HCT116 (cell line): ENCODE data around the gene LDAH. TPM values are rescaled to one million over a fixed set of nuclear protein-coding genes. Genes with fewer than 3 reads are reported as not detected.

ENCODE experiments used
- ATAC-seq: fragments of 200-7000 bp; cut with Tn5 transposase; 2 replicates; pipeline ENCODE4 v1.9.1; 2020; ENCODE audit warnings: mild to moderate bottlenecking, moderate library complexity
- BruUV-seq: library from RNA; stranded (reverse); fragments of 400-500 nt; replicated peaks from 2 replicates; lab custom pipeline; 2021; lab: Mats Ljungman, UMichigan
- CTCF ChIA-PET: fragments of 300-600 bp; sonication (Branson Sonifier 250); formaldehyde crosslinking; loops from one replicate; lab custom pipeline; 2021; ENCODE audit warnings: antibody characterized with exemption; lab: Charles Lee
- POLR2A ChIA-PET: fragments of 300-600, 350-600 bp; sonication (Branson Sonifier 250); formaldehyde crosslinking; loops from one replicate; lab custom pipeline; 2021; ENCODE audit warnings: antibody characterized with exemption; lab: Charles Lee
- RAD21 ChIA-PET, 2 experiments: fragments of 300-600 bp; sonication (Branson Sonifier 250); formaldehyde crosslinking; loops; one replicate each; lab custom pipeline; 2023; ENCODE audit warnings: low total read pairs in 2 of 2; ENCODE audit not compliant: uncharacterized antibody in 2 of 2, unreplicated experiment in 2 of 2, low non-redundant PET in 1 of 2; lab: Charles Lee
- DNase-seq: peaks from one replicate; pipeline ENCODE4 v3.0.0-alpha.2; 2010; ENCODE audit warnings: low read depth, low spot score
- H2AFZ ChIP-seq: fragments of 200-600 bp; shearing (Covaris generic), sonication (generic); 2 replicates; pipeline ENCODE4 v1.6.1; 2017; ENCODE audit warnings: low read depth, mixed run types, mixed read lengths, antibody characterized with exemption, low read length; ENCODE audit not compliant: poor library complexity, severe bottlenecking
- H3K27ac ChIP-seq: 2 replicates; pipeline ENCODE4 v1.5.1; 2012; ENCODE audit warnings: low read depth, low read length
- H3K27me3 ChIP-seq: fragments of 200-600 bp; sonication (generic); 2 replicates; pipeline ENCODE4 v1.6.1; 2016; ENCODE audit warnings: mixed run types, low read length, mixed read lengths; ENCODE audit not compliant: insufficient read depth
- H3K36me3 ChIP-seq, 2 experiments: fragments of 200-500 bp in 1 of 2; fragments of 200-600 bp in 1 of 2; sonication (Bioruptor generic) in 1 of 2; sonication (generic) in 1 of 2; 2 replicates each; pipeline versions ENCODE4 v1.5.1 to v1.6.1; 2014 to 2016; ENCODE audit warnings: low read length in 2 of 2, inconsistent platforms in 1 of 2, mixed read lengths in 1 of 2, mixed run types in 1 of 2; ENCODE audit not compliant: insufficient read depth in 2 of 2, control insufficient read depth in 1 of 2
- H3K4me1 ChIP-seq, 2 experiments: fragments of 200-600 bp in 1 of 2; sonication (generic) in 1 of 2; 2 replicates each; pipeline versions ENCODE4 v1.5.1 to v1.6.1; 2012 to 2017; ENCODE audit warnings: low read length in 2 of 2, inconsistent platforms in 1 of 2, mild to moderate bottlenecking in 1 of 2, mixed read lengths in 1 of 2, mixed run types in 1 of 2, moderate library complexity in 1 of 2; ENCODE audit not compliant: insufficient read depth in 2 of 2, control insufficient read depth in 1 of 2
- H3K4me2 ChIP-seq: fragments of 200-600 bp; sonication (generic); 2 replicates; pipeline ENCODE4 v1.6.1; 2017; ENCODE audit warnings: mixed run types, low read length, mixed read lengths
- H3K4me3 ChIP-seq, 2 experiments: fragments of 200-600 bp in 1 of 2; sonication (generic) in 1 of 2; replicated peaks in 1 of 2; 2 replicates each; pipeline ENCODE4 v1.5.1; 2011 to 2016; ENCODE audit warnings: low read length in 2 of 2, control low read depth in 1 of 2, low read depth in 1 of 2, mild to moderate bottlenecking in 1 of 2, mixed read lengths in 1 of 2, mixed run types in 1 of 2
- H3K79me2 ChIP-seq: fragments of 200-600 bp; sonication (generic); 2 replicates; pipeline ENCODE4 v1.6.1; 2017; ENCODE audit warnings: mild to moderate bottlenecking, mixed run types, low read length, moderate library complexity, mixed read lengths; ENCODE audit not compliant: insufficient read depth
- H3K9ac ChIP-seq: fragments of 200-600 bp; sonication (generic); 2 replicates; pipeline ENCODE4 v1.6.1; 2016; ENCODE audit warnings: low read length, mixed read lengths
- H3K9me2 ChIP-seq: fragments of 200-600 bp; sonication (generic), shearing (Covaris generic); 2 replicates; pipeline ENCODE4 v1.6.1; 2017; ENCODE audit warnings: mixed run types, mild to moderate bottlenecking, moderate library complexity; ENCODE audit not compliant: insufficient read depth
- H3K9me3 ChIP-seq, 2 experiments: fragments of 200-500 bp in 1 of 2; fragments of 200-600 bp in 1 of 2; sonication (Bioruptor generic) in 1 of 2; sonication (generic) in 1 of 2; 2 replicates each; pipeline ENCODE4 v1.6.1; 2014 to 2017; ENCODE audit warnings: low read length in 2 of 2, mixed read lengths in 2 of 2, inconsistent platforms in 1 of 2, low read depth in 1 of 2, mild to moderate bottlenecking in 1 of 2, mixed run types in 1 of 2, moderate library complexity in 1 of 2; ENCODE audit not compliant: control insufficient read depth in 1 of 2, insufficient read depth in 1 of 2
- H4K20me1 ChIP-seq: fragments of 200-600 bp; sonication (generic), shearing (Covaris generic); 2 replicates; pipeline ENCODE4 v1.6.1; 2017; ENCODE audit warnings: mixed run types, mild to moderate bottlenecking, moderate library complexity; ENCODE audit not compliant: insufficient read depth
- ATF3 ChIP-seq: IDR thresholded peaks from 2 replicates; pipeline ENCODE4 v1.6.1; 2012
- ELF1 ChIP-seq: IDR thresholded peaks from 2 replicates; pipeline ENCODE4 v1.6.1; 2012; ENCODE audit warnings: low read depth, borderline replicate concordance
- EZH2 ChIP-seq: fragments of 200-600 bp; sonication (generic); IDR thresholded peaks from 2 replicates; pipeline ENCODE4 v1.6.1; 2017; ENCODE audit warnings: antibody characterized with exemption, mixed run types
- FOSL1 ChIP-seq: IDR thresholded peaks from 2 replicates; pipeline ENCODE4 v1.6.1; 2012; ENCODE audit warnings: low read depth
- JUND ChIP-seq: IDR thresholded peaks from 2 replicates; pipeline ENCODE4 v1.6.1; 2012
- MAX ChIP-seq: IDR thresholded peaks from 2 replicates; pipeline ENCODE4 v1.6.1; 2012
- POLR2A ChIP-seq: IDR thresholded peaks from 2 replicates; pipeline ENCODE4 v1.7.0; 2011; ENCODE audit warnings: borderline replicate concordance; ENCODE audit not compliant: insufficient read depth, insufficient read length; ENCODE audit errors: extremely low read depth
- RAD21 ChIP-seq: IDR thresholded peaks from 2 replicates; pipeline ENCODE4 v1.6.1; 2012; ENCODE audit warnings: low read depth, mild to moderate bottlenecking
- SIN3A ChIP-seq: IDR thresholded peaks from 2 replicates; pipeline ENCODE4 v1.6.1; 2012; ENCODE audit warnings: low read depth
- YY1 ChIP-seq: IDR thresholded peaks from 2 replicates; pipeline ENCODE4 v1.6.1; 2011; ENCODE audit warnings: low read length, low read depth, moderate library complexity, mild to moderate bottlenecking; ENCODE audit not compliant: insufficient replicate concordance; ENCODE audit errors: extremely low read depth
- ZBTB33 ChIP-seq: IDR thresholded peaks from 2 replicates; pipeline ENCODE4 v1.6.1; 2011; ENCODE audit warnings: mild to moderate bottlenecking, low read length, moderate library complexity; ENCODE audit not compliant: insufficient replicate concordance; ENCODE audit errors: extremely low read depth
- ZFX ChIP-seq: fragments of 450-650 bp; IDR thresholded peaks from 2 replicates; pipeline ENCODE4 v1.6.1; 2017
- ZNF274 ChIP-seq: fragments of 200-500 bp; sonication (Bioruptor generic); IDR thresholded peaks from 2 replicates; pipeline ENCODE4 v1.6.1; 2014; ENCODE audit warnings: mild to moderate bottlenecking, low read depth, low read length, inconsistent platforms
- intact Hi-C: fragments of 100-400 bp; cut with micrococcal nuclease; formaldehyde crosslinking; loops from 2 replicates; pipeline ENCODE4 v1.10.0; 2022
- total RNA-seq: library from RNA; stranded (reverse); gene quantifications from one replicate; pipeline ENCODE4 v1.2.1, GENCODE V29; 2021; ENCODE audit not compliant: unreplicated experiment

Gene LDAH
- total RNA-seq, 1 experiment from 2014 or later, result 25.7 TPM

GRCh38 chr2:20645761-20646160 is 177.1 kb downstream of the LDAH start:
- POLR2A ChIA-PET, result interaction anchor here (1.0 kb wide), 1 partner anchor 203 kb away, joined by 3 read pairs; no protein-coding TSS in a partner anchor

More at GRCh38 chr2:20645761-20646160, 177.1 kb downstream of the LDAH start:
- Histone ChIP-seq H3K4me3 (no peak overlapping the region), H4K20me1 (no peaks in the 10 kb centered on the region), H3K27ac (no peak overlapping the region), H3K4me1 (peaks cover 0 to 11% of the 10 kb centered on the region in 2 experiments; a peak in 3 of 4 replicates), H3K9me3 (no peaks in the 10 kb centered on the region), H2AFZ (no peak overlapping the region), H3K36me3 (peaks cover 0 to 3% of the 10 kb centered on the region in 2 experiments; a peak in 1 of 4 replicates), H3K9me2 (no peaks in the 10 kb centered on the region), H3K4me2 (no peak overlapping the region), H3K79me2 (no peaks in the 10 kb centered on the region), H3K27me3 (no peaks in the 10 kb centered on the region), H3K9ac (no peak overlapping the region)
- no peak for ATAC-seq
- CTCF ChIA-PET, result no interaction called here
- no TSS peak for BruUV-seq
- TF ChIP-seq SIN3A (no peak), RAD21 (no peak), ATF3 (no peak), ZBTB33 (no peak), FOSL1 (no peak), POLR2A (no peak), ELF1 (no peak), YY1 (no peak), ZNF274 (no peak), JUND (no peak), ZFX (no peak), EZH2 (no peak), MAX (no peak)
- intact Hi-C loops, result no loop called here
- DNase-seq, result no peak
- RAD21 ChIA-PET, result no interaction called here
